Transverse colon (tissue), 4 donors: Measurements from ENCODE around the gene ARHGAP22. TPM values are rescaled to one million over a fixed set of nuclear protein-coding genes. Genes with fewer than 3 reads are reported as not detected.

ENCODE experiments used
- DNase-seq: peaks from one replicate; pipeline ENCODE4 v3.0.0-alpha.2; 2019
- H3K27ac ChIP-seq, 4 donors: fragments of 200-600 bp; sonication (generic); 2 replicates each; pipeline ENCODE4 v1.5.1; 2016 to 2018; ENCODE audit warnings: inconsistent platforms in 4 of 4
- H3K27me3 ChIP-seq: fragments of 200-600 bp; sonication (generic); 2 replicates; pipeline ENCODE4 v1.5.1; 2017; ENCODE audit warnings: inconsistent platforms
- H3K36me3 ChIP-seq, 4 donors: fragments of 200-600 bp; sonication (generic); 2 replicates each; pipeline ENCODE4 v1.5.1; 2017 to 2019; ENCODE audit warnings: inconsistent platforms in 4 of 4
- H3K4me1 ChIP-seq, 4 donors: fragments of 200-600 bp; sonication (generic); 2 replicates each; pipeline ENCODE4 v1.5.1; 2017 to 2020; ENCODE audit warnings: inconsistent platforms in 4 of 4
- H3K4me3 ChIP-seq, 4 donors: fragments of 200-600 bp; sonication (generic); 1 replicate in 1 of 4; 2 replicates in 3 of 4; pipeline versions ENCODE4 v1.5.1 to v1.6.1; 2017 to 2019; ENCODE audit warnings: inconsistent platforms in 4 of 4
- H3K9me3 ChIP-seq, 2 donors: fragments of 200-600 bp; sonication (generic); 2 replicates each; pipeline ENCODE4 v1.5.1; 2017 to 2019; ENCODE audit warnings: inconsistent platforms in 2 of 2
- CTCF ChIP-seq, 5 experiments: fragments of 200-600 bp in 3 of 5; fragments of 450-650 bp in 2 of 5; sonication (generic) in 3 of 5; IDR thresholded peaks; 1 replicate in 2 of 5; 2 replicates in 3 of 5; pipeline ENCODE4 v1.5.1; 2016 to 2017; ENCODE audit warnings: antibody characterized with exemption in 5 of 5, inconsistent platforms in 3 of 5, mild to moderate bottlenecking in 2 of 5, moderate library complexity in 1 of 5
- EP300 ChIP-seq: sonication (generic); formaldehyde crosslinking; IDR thresholded peaks from one replicate; pipeline ENCODE4 v1.6.1; 2017; ENCODE audit warnings: antibody characterized with exemption, low read depth
- POLR2A ChIP-seq: fragments of 450-650 bp; IDR thresholded peaks from one replicate; pipeline ENCODE4 v1.6.1; 2016; ENCODE audit warnings: antibody characterized with exemption, mild to moderate bottlenecking, moderate library complexity
- POLR2AphosphoS5 ChIP-seq, 3 donors: sonication (generic); formaldehyde crosslinking; IDR thresholded peaks; one replicate each; pipeline ENCODE4 v1.6.1; 2016; ENCODE audit warnings: antibody characterized with exemption in 3 of 3
- WGBS, 2 donors: methylation state at CpG; one replicate each; pipeline ENCODE4 v1.1.5; 2018; ENCODE audit warnings: low coverage in 1 of 2; 5-methylcytosine and 5-hydroxymethylcytosine counted together
- in situ Hi-C, 4 donors: fragments of 200-750 bp; cut with MboI; loops; one replicate each; pipeline versions ENCODE4 v1.15.0 to v1.15.1; 2017; ENCODE audit warnings: low sequenced_read_pairs in 3 of 4, low pct_ligation_motif_present in 1 of 4, low pct_unique_long_range_greater_than_20kb in 1 of 4
- intact Hi-C: fragments of 100-400 bp; cut with DNase I; formaldehyde crosslinking; loops from one replicate; pipeline ENCODE4 v1.15.1; 2023; ENCODE audit warnings: low total_unique reads
- total RNA-seq, 4 donors: library from RNA; depleted of rRNA; stranded (reverse); fragments of >200 nt; gene quantifications; one replicate each; pipeline ENCODE4 v1.1.0, GENCODE V29; 2016

Gene ARHGAP22
- total RNA-seq, 4 donors from 2014 or later, result 1.4 to 3.4 (median 1.7) TPM; not detected in 1

- 73% methylated on average over 5 of the region's 5 CpGs; no CpG with 5 or more reads in 1 of the 2 donors for WGBS, 2 donors
- in situ Hi-C loops, result loop anchor here in 2 of 4 donors (10.0 kb wide), 1 partner anchor 97 kb away; no protein-coding TSS in a partner anchor
- TF ChIP-seq POLR2AphosphoS5 (IDR thresholded peaks at IDR 0.05) (no peak), EP300 (no peak), POLR2A (no peak), CTCF (IDR thresholded peaks at IDR 0.05) (no peak)
These were observed 47.3 kb downstream of the ARHGAP22 start for GRCh38 chr10:48557511-48558123.

DNA sequence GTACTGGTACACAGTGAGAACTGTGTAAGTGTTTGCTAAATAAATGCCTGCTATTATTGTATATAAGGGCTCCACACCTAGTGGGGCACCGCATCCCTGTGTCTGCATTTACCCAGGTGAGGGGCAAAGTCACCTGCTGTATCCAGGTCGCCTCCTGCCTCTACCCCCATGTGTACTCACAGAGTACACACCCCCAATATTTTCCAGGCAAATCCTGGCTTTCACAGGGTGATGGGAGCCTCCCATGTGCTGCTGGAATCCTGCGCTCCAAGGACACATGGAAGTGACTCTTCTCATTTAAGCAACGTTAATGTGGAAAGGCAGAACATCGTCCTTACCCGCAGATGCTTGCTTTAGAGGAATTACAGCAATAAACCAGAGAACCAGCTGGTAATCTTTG, 48.2 kb downstream of the ARHGAP22 start:
- H3K27ac ChIP-seq, result no peak overlapping the region
- in situ Hi-C loops, result loop anchor here in 2 of 4 donors (10.0 kb wide), 1 partner anchor 98 kb away; no protein-coding TSS in a partner anchor
- H3K36me3 ChIP-seq, result no peaks in the 10 kb centered on the region
- no peaks in the 10 kb centered on the region for H3K9me3 ChIP-seq
- H3K4me1 ChIP-seq, result peaks cover 0 to 5% (median 0%) of the 10 kb centered on the region in 4 donors
- no peak overlapping the region for H3K4me3 ChIP-seq
- DNase-seq, result no peak
- no peak for TF ChIP-seq EP300
- TF ChIP-seq CTCF (IDR thresholded peaks at IDR 0.05), result no peak
- TF ChIP-seq POLR2AphosphoS5 (IDR thresholded peaks at IDR 0.05), result no peak
- no peak for TF ChIP-seq POLR2A
- intact Hi-C loops, result no loop called here
- WGBS, 2 donors, result 60 to 87% methylated on average over 1 to 6 of the region's 6 CpGs
- no peaks in the 10 kb centered on the region for H3K27me3 ChIP-seq

More at GRCh38 chr10:48557511-48558123, 47.3 kb downstream of the ARHGAP22 start:
- Histone ChIP-seq H3K27ac (no peak overlapping the region), H3K27me3 (no peaks in the 10 kb centered on the region), H3K4me1 (no peaks in the 10 kb centered on the region), H3K36me3 (no peaks in the 10 kb centered on the region), H3K9me3 (no peaks in the 10 kb centered on the region), H3K4me3 (no peak overlapping the region)
- intact Hi-C loops, result no loop called here
- no peak for DNase-seq

- Histone ChIP-seq H3K27ac (no peak overlapping the region), H3K27me3 (no peaks in the 10 kb centered on the region), H3K9me3 (no peaks in the 10 kb centered on the region), H3K36me3 (no peaks in the 10 kb centered on the region), H3K4me1 (peaks cover 0 to 5% (median 0%) of the 10 kb centered on the region in 4 donors), H3K4me3 (no peak overlapping the region)
- WGBS, 2 donors, result 87% methylated on average over 5 of the region's 5 CpGs; no CpG with 5 or more reads in 1 of the 2 donors
- intact Hi-C loops (no loop called here), in situ Hi-C loops (loop anchor here in 2 of 4 donors (10.0 kb wide), 1 partner anchor 99 kb away; no protein-coding TSS in a partner anchor)
- TF ChIP-seq POLR2A, result no peak
- TF ChIP-seq POLR2AphosphoS5 (IDR thresholded peaks at IDR 0.05), result no peak
- TF ChIP-seq CTCF (IDR thresholded peaks at IDR 0.05), result no peak
- TF ChIP-seq EP300, result no peak
- no peak for DNase-seq
These were observed 48.8 kb downstream of the ARHGAP22 start for GRCh38 chr10:48556065-48556464.

DNA sequence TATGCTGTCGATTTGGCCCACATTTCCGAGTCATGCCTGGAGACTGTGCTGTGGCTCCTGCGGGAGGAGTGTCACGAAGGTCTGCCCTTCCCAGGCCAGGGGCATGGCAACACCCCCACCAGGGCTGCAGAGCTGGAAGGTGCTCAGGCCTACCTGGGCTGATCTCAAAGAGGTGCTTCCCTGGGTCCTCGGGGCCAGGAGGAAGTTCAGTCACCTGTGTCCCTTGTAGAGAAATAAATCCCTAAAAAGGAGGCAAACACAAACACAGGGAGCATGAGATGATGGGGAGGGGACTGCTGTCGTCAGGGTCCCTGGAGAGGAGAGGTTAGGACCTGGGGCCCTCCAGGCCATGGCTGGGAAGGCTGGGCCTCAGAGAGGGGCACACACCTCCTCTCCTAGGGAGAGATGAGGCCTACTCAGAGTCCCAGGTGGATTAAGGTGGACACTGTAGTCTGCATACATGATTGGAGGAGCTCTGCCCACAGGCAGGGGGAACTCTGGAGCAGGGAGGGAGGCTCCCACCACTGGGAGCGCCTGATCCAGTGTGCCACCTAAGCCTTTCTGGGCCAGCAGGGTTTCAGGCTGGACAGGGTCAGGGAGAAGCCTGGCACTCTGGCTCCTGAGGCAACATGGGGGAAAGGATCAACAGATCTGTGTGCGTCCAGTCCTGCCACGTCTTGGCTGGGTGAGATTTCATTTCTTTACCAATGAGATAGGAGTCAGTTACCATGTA, 49.4 kb downstream of the ARHGAP22 start:
- no peaks in the 10 kb centered on the region for H3K36me3 ChIP-seq
- WGBS, 2 donors, result 80 to 93% methylated on average over 3 to 9 of the region's 9 CpGs
- intact Hi-C loops, result no loop called here
- TF ChIP-seq POLR2AphosphoS5 (IDR thresholded peaks at IDR 0.05) (no peak), EP300 (no peak), POLR2A (no peak), CTCF (IDR thresholded peaks at IDR 0.05) (no peak)
- H3K27ac ChIP-seq, result no peak overlapping the region
- DNase-seq, result no peak
- H3K4me3 ChIP-seq, result no peak overlapping the region
- in situ Hi-C loops, result loop anchor here in 2 of 4 donors (10.0 kb wide), 1 partner anchor 99 kb away; no protein-coding TSS in a partner anchor
- H3K9me3 ChIP-seq, result no peaks in the 10 kb centered on the region
- H3K4me1 ChIP-seq, result peaks cover 0 to 5% (median 0%) of the 10 kb centered on the region in 4 donors
- H3K27me3 ChIP-seq, result no peaks in the 10 kb centered on the region
